ENCODE measurements around the gene NAV2.

The NAV2 gene

DNA sequence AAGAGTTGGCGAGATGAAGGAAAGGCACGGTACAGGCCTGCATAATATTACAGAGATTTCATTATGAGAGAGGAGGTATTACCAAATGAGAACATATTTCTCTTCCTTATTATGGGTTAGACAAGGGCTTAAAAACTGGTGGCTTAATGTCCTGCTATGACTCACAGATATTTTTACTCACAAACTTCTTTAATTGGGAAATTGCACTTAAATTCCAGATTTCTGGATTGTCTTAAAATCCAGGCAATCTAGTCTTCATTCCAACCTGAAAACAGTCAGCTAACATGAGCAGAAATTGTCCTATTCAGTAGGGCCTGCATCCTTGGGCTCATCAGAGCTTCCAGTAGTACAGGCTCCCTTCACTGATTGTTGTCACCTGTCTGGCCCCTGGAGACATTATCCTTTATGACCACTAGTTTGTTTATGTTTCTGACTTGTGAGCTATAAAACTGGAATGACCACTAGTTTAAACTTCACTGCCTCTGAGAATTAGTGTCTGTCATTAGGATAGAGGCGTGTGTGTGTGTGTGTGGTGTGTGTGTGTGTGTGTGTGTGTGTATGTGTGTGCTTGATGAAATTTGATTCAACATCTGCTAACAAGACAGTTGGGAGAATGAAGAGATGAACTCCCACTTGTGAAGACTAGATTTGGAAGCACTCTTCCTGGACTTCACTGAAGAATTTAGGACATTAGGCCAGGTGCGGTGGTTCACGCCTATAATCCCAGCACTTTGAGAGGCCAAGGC lies 422.5 kb downstream of the NAV2 start:
- DNase-seq = no peak

DNA sequence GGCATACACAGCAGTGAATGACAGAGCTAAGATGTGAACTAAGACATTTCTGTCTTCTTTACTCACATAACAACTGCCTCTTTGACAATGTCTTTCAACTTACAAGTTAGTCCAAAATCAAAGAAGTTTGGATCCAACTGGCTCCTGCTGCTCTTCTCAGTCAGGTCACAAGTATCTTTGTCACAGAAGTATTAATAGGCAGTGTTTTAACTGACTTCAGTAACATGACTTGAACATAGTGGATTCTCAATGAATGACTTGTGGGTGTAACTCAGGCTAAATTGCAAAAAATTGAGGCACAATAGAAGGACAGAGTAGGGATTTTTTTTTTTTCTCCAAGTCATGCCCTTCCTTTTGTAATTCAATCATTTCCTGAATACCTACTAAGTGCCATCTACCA lies 425.0 kb downstream of the NAV2 start:
- DNase-seq = no peak

DNA sequence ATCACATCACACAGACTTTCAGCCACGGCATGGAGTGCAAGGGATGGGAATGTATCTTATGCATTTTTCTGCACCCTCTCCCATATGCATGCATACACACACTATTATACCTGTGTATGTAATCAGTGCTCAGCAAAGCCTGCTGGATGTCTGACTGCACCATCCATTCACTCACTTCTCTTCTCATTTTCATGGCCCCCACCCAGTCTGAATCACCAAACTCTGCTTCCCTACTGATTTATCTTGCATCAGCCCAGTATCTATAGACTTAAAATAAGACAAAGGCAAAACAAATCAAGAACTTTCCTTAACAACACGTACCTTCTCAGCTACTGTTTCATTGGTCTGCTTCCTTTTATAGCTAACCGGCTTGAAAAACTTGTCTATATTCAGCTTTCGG lies 426.1 kb downstream of the NAV2 start:
- DNase-seq = no peak

DNA sequence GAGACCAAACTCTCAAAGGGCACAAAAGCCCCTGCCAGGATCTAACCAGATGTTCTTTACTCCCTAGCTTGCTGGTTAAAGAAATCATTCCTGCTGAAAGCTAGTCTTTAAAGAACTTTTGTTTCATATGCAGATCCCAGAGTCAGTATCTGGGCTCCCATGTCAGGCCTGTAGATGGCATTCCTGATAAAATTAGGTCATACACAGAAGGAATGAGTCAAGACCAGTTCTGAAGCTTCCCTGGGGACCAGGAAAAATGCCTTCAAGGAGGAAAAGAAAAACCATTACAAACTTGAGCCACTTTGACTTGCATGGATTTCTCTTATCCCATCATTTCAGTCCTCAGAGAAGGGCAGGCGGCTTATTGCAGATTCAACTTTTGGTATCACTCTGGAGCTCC lies 441.7 kb downstream of the NAV2 start:
- DNase-seq = no peak

DNA sequence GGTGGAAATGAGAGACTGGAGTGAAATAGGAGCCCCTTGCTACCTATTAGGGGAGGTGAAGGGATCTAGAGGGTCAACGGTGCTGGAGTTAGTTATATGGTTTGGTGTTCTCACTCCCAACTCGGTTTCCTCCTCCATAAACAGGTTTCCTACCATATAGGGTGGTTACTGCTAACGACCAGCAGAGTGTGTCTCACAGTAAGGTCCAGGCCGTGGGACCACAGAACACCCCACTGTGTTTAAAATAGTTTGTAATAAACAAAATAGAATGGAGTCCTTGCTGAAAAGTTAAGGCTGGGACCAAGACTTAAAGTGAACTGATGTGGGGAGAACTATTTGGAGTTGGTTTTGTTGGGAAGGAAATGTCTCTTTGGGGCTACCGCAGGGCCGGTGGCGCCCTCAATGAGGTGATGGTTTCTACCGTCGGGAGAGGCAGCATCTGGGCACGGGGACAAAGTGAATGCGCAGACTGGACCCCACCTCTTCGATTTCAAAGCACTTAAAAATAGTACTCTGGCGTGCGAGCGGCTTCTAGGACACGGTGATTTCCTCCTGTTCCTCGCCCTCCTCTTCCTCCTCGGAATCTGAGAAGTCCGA lies 443.1 kb downstream of the NAV2 start:
- DNase-seq = no peak

DNA sequence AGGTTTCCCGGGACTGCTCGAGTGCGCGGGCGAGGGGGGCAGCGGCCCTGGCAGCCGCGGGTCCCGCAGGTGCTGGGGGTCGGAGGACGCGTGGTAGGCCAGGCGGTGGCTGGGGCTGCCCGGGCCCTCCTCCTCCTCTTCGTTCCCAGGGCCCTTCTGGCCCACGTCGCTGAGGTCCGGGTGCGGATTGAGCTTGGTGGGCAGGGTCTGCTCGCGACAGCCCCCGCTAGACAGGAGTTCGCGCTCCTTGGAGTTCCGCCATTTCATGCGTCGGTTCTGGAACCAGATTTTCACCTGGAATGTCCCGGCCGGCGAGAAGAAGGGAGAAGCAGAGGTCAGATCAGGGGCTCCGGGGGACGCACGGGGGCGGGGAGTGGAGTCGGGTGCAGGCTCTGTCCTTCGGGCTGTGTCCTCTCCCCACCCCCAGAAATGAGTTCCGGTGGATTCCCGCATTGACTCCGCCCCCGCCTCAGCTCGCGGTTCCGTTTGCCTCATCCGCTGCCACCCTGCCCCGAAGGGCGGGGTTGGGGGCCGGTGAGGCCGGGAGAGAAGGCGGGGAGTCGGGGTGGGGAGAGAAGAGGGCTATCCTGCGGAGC lies 443.7 kb downstream of the NAV2 start:
- no peak for DNase-seq

DNA sequence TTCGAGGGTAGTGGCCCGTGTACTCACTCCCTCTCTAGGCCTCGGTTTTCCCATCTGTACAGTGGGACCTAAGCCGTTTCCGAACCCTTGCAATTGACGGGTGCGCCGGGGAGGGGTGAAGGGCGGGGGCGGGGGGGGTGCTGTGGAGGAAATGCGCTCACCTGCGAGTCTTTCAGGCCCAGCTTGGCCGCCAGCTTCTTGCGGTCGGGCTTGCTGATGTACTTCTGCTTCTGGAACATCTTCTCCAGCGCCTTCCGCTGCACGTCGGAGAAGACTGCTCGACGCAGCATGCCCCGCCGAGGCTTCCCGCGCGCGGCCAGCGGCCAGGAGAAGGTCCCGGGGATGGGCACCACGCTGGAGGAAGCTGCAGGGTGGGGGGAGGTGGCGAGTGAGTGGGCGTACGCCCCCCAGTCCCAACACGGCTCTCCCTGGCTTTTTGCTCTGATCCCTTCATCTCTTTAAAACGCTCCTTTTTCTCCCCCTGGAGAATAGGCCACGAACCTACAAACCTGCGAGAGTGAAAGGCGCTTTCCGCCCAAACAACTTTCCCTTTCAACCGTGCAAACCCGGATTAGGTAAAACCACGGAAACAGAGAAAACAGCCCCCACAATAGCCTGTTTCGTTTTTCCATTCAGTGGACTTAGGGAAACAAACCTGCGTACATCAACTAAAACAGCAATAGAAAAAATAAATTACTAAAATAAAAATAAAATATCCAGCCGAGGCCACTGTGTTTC lies 444.4 kb downstream of the NAV2 start:
- DNase-seq = no peak

DNA sequence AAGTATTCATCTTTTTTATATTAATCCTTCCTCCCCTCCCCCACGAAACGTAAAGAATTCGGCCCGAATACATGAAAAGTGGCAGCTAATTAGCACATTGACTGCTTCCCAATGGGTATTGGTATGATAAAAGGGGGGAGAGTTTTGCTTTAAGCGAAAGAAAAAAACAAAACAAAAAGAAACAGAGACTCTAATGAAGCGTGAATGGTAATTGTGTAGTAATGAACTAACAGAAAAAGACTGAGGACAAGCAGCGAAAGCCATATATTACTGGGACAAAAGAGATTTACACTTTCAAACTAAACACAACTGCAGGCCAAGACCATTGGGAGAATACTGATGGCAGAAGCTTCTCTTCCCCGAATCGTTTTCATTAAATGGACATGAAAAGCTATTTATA lies 445.1 kb downstream of the NAV2 start:
- no peak for DNase-seq

DNA sequence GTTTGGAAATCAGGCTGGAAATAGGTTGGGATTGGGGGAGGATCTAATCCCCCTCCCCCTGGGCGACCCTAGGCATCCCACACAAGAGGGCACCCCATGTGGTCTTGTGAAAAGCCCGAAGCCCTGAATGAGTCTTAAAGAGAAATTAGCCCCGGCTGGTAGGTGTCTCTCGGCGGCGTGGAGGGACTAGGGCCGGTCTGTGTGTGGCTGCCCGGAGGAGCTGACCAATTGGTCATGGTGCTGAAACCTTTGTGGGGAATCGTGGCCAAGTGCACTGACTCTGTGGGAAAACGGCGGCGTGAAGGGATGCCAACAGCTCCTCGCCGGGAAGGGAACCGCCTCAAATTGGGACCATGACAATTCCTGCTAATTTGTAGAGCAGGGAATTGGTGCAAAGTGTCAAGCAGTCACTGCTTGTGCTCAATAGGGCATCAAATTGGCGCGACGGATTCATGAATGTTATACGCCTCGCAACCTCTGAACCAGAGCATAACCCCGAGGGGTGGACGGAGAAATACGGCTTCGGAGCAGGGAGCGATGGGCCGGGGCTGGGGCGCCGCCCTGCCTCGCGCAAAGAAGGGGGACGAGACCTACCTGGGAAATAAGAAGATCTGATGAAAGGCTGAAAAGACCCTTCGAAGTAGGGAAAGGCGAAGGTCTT lies 446.1 kb downstream of the NAV2 start:
- no peak for DNase-seq

DNA sequence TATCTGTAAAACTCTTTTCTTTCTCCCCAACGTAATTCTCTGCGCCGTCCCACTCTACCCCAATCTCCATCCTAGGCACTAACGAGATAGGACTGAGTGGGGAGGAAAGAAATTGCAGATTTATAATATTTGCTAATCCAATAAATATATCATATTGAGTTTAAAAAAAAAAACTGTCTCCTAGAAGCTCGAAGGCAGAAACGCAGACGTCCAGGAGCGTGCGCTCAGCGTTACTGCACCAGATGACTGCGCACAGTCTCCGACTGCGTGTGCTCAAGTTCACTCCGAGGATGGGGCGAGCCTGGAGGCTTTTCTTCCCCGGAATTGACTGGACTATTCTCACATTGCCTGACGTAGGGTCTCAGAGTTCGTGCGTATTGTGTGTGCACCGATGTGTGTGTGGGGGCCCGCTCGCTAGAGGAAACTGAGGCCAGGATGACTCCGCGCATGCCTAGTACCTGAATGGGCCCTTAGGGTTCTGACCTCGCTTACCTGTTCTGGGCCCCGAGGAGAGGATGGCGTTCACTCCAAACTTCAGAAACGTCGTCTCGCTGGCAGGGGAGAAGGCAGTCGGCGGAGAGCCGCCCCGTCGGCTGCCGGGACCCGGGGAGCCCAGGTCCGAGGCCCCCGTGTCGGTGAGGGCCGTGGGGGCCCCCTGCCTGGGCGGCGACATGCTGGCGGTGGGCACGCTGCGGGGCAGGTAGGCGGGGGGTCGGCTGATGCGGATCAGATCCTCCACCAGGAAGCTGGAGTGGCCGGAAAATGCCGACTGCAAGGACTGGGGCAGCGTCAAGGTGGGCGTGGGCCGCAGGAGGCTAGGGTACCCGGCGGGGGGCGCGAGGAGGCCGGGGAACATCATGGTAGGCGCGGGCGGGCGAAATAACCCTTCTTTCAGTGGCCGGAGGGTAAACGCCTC lies 447.1 kb downstream of the NAV2 start:
- no peak for DNase-seq

DNA sequence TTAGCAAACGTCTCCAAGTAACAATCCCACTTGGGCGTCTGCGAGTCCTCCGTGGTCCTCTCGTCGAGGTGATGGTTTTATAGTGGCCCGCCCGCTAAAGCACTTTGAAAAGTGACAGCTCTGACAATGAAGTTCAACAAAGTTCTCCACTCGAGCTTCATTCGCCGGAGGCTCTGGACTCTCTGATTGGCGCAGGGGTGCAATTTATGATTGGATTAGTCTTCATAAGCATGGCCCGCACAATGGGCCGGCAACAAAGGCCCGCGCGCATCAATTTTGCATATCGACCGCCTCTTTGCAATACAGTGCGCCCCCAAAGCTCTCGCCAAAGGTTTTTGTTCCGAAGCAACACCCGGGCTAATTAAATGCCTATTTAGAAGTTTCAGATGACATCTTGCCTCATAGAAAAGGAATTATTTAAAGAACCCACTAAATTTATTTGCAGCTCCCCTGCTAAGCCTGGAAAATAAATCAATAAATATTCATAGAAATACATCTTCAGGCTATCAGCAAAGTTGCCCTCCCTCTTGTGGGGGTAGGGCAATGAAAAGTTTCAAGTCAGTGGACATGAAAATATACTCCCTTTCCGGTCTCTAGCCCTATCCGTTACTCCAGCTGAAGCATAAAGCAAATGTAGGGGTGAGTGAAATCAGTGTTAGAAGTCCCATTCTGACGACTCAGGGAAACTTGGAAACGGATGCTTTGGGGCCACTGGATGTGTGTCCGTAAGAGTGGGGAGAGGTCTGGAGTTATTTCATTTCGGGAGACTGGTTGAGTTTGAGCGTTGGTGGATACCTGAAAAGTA lies 448.0 kb downstream of the NAV2 start, which contains the start of gene DBX1:
Gene DBX1 (minus strand): TSS at position 51 of the 805 bp plus-strand sequence. CDS start 151 bp downstream, outside the sequence.
- no peak for DNase-seq

DNA sequence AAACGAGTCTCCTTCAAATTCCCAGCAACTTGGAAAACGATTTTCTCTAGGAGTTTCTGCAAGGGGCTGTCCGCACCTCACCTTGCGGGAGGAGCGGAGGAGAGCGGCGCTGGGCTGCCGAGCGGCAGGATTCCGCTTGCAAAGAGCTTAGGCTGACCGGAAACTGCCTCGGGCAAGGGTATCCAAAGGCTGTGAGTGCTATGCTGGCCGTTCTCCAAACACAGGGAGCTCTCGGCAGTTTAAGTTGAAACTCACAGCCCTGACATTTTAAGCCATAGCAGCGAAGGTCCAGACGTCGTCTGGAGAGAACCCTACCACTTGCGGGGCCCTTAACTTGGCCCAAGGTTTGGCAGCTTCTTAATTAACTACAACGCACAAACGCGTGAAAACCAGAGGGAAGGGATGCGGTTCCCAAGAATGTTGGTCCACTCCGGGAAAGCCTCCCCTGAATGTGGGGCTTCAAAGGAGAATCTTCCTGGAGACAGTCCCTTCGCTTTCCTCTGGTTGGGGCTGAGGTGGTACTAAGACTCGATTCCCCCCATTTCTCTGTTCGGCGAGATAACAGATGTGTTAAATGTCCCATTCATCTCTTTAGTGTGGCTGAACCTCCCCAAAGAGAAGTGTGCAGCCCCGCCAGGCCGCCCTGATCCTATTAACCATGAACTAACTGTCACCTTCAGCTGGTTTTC lies 448.7 kb downstream of the NAV2 start:
- DNase-seq = no peak

DNA sequence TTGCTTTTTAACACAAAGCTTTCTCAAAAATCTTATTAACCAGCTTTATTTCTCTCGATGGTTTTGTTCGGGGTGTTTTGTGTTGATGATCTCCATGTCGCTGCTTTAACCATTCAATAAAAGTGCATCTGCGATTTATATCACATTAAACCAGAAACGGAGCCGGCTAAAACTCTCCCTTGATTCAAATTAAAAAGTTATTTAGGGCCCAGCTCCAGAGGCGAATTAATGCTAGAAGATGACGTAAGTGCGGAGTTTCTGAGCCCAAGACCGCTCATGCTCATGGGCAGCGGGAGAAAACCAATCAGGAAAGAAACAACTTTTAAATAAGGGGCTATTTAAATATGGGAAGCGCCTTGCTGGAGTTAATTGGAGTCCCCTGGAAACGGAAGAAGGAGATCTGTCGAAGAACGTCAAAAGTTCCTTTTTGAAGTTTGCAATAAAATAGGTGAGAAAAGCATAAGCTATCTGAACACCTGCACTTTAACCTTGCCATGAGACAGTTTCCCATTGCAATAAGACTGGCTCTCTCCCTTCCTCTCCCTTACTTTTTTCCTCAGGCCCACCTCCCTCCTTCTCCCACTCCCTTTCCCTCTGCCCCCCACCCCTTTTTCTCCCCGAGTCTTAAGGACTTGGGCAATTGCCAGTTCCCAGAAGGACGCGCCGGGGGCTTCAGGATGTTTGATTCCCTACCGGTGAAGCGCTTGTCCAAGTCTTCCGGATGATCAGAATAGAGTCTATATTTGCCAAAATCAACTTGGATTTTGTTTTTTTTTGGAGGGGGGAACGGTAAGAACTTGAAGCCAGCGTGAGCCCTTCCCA lies 449.5 kb downstream of the NAV2 start:
- DNase-seq = no peak

DNA sequence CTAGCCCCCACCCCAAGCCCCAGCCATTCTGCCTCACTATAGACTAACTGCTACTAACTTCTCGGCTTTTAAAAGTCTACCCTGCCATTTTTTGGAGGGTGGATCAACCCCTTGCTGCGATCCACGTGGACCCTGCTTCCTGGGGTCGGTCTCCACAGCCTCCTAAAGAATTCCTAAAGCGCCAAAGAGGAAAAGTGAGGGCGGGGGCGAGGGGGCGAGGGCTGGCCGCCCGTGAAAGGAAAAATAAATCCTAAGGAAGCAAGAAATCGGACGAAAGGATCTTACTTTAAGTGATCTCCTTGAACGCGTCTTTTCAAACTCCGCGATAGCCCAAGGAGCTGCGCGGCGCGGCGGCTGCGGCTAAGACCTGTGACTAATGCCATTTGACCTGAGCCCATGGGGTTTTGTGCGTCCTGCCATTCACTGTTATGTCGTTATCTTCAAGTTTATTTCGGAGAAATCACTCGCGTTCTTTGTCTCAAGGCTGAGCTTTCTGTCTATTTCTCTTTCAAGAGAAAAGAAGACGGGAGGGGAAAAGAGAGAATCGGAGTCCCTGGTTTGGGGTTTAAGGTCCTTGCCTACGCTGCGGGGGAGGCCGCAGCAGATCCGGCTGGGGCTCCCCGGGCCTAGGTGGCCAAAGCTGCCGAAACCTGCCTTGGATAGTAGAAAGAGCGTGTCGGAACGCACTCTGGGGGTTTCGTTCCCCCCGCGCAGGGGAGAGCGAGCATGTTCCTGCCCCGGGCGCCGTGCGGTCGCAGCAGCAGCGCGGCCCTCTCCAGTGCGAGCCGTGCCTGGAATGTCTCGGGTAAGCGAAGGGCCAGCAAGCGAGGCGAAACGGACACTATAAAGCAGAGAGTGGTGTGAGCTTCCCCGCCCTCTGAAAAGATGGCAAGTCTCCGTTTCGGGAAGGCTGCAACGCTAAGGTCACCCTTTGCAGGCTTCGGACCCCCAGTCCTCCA lies 450.5 kb downstream of the NAV2 start:
- no peak for DNase-seq

DNA sequence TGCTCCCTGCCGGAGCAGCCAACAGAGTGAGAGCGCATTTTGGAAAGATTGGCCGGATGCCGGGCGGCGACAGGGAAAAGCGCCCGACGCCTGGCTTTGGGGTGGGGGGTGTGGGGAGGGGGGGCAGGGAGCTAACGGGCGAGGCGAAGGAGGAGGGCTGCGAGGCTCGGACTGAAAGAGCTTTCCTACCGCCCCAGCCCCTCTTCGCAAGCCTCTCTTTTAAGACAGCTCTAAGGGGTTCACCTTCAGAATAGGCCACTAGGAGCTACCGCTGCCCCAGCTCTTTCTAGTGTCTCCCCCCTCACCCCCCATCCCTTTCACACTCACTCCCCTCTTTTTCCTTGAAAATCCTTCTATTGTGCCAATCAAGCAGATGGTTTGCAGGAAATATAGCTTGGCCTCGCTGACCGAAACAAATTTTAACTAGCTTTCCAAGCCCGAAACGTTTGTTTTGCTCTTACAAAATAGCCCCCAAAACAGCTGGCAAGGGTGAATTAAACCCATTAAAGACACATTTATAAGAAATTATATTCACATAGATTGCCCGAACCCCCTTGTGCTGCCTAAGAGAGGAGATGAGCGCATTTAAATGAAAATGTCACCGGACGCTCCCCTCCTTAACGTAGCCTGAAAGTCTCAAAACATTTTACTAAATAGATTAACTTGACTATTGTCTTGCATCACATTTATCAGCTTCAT lies 451.3 kb downstream of the NAV2 start:
- DNase-seq = no peak
